H1 (cell line): ENCODE results near the gene BCL11A. TPM values are rescaled to one million over a fixed set of nuclear protein-coding genes. Genes with fewer than 3 reads are reported as not detected.
A peak's percentile ranks its signal among the peaks of the same experiment; 100 is the strongest.

Source experiments
- CTCF ChIA-PET: fragments of 300-600 bp; sonication (Branson Sonifier 250); formaldehyde crosslinking; loops from one replicate; lab custom pipeline; 2021; ENCODE audit not compliant: partially characterized antibody; lab: Charles Lee
- POLR2A ChIA-PET: fragments of 300-600 bp; sonication (Branson Sonifier 250); formaldehyde crosslinking; loops from one replicate; lab custom pipeline; 2021; ENCODE audit warnings: inconsistent platforms; ENCODE audit not compliant: partially characterized antibody; lab: Charles Lee
- DNase-seq, 2 experiments: peaks; one replicate each; pipeline versions ENCODE4 v3.0.0 to v3.0.0-alpha.2; 2010 to 2022; ENCODE audit warnings: low spot score in 2 of 2, low read depth in 1 of 2, mixed read lengths in 1 of 2
- FAIRE-seq: peaks from 2 replicates; lab custom pipeline; 2011; peaks lifted over from hg19 to GRCh38; lab: Jason Lieb, UNC
- H2AFZ ChIP-seq: 2 replicates; pipeline ENCODE4 v1.8.1; 2012; ENCODE audit warnings: low read length, inconsistent platforms
- H2AK5ac ChIP-seq: 2 replicates; pipeline ENCODE4 v1.6.1; 2013; ENCODE audit warnings: low read depth, low read length
- H2BK120ac ChIP-seq: replicated peaks from 2 replicates; pipeline ENCODE3; 2013; ENCODE audit warnings: low read depth, low read length, inconsistent platforms
- H2BK12ac ChIP-seq: 2 replicates; pipeline ENCODE4 v1.6.1; 2013; ENCODE audit warnings: low read depth, low read length
- H2BK15ac ChIP-seq: 2 replicates; pipeline ENCODE4 v1.6.1; 2013; ENCODE audit warnings: low read length
- H2BK20ac ChIP-seq: 2 replicates; pipeline ENCODE4 v1.6.1; 2013; ENCODE audit warnings: low read length
- H2BK5ac ChIP-seq: 2 replicates; pipeline ENCODE4 v1.6.1; 2013; ENCODE audit warnings: low read depth, low read length
- H3K14ac ChIP-seq: 2 replicates; pipeline ENCODE4 v1.6.1; 2013; ENCODE audit warnings: inconsistent platforms; ENCODE audit not compliant: insufficient read length
- H3K18ac ChIP-seq: 2 replicates; pipeline ENCODE4 v1.6.1; 2013; ENCODE audit warnings: low read length; ENCODE audit errors: extremely low read depth
- H3K23ac ChIP-seq: 2 replicates; pipeline ENCODE4 v1.6.1; 2013; ENCODE audit warnings: inconsistent platforms; ENCODE audit not compliant: insufficient read length
- H3K23me2 ChIP-seq: 2 replicates; pipeline ENCODE4 v1.6.1; 2013; ENCODE audit warnings: low read depth, low read length
- H3K27ac ChIP-seq: 2 replicates; pipeline ENCODE4 v1.6.1; 2011; ENCODE audit warnings: low read depth, low read length, inconsistent platforms
- H3K27me3 ChIP-seq, 4 experiments: replicated peaks in 1 of 4; 1 replicate in 1 of 4; 2 replicates in 3 of 4; pipeline versions ENCODE4 v1.6.1 to v1.8.1; 2011 to 2013; ENCODE audit warnings: low read length in 3 of 4, mild to moderate bottlenecking in 3 of 4, inconsistent platforms in 2 of 4, mixed read lengths in 2 of 4, moderate library complexity in 1 of 4; ENCODE audit not compliant: control insufficient read depth in 3 of 4, insufficient read depth in 3 of 4; ENCODE audit errors: extremely low read depth in 1 of 4
- H3K36me3 ChIP-seq, 4 experiments: 2 replicates each; pipeline versions ENCODE4 v1.6.1 to v1.8.1; 2011 to 2013; ENCODE audit warnings: mild to moderate bottlenecking in 4 of 4, low read length in 3 of 4, moderate library complexity in 2 of 4, control low read depth in 1 of 4, inconsistent platforms in 1 of 4; ENCODE audit not compliant: insufficient read depth in 4 of 4, control insufficient read depth in 2 of 4
- H3K4ac ChIP-seq: replicated peaks from 2 replicates; pipeline ENCODE3; 2013; ENCODE audit warnings: low read length, low read depth, mixed read lengths, inconsistent platforms; ENCODE audit not compliant: insufficient read length
- H3K4me1 ChIP-seq, 4 experiments: replicated peaks in 1 of 4; 1 replicate in 1 of 4; 2 replicates in 3 of 4; pipeline versions ENCODE4 v1.6.1 to v1.8.1; 2011 to 2013; ENCODE audit warnings: low read length in 3 of 4, inconsistent platforms in 2 of 4, mixed read lengths in 1 of 4; ENCODE audit not compliant: insufficient read depth in 4 of 4, control insufficient read depth in 3 of 4
- H3K4me2 ChIP-seq, 2 experiments: 2 replicates each; pipeline versions ENCODE4 v1.6.1 to v1.8.1; 2011 to 2013; ENCODE audit warnings: low read depth in 2 of 2, low read length in 2 of 2, control low read depth in 1 of 2, inconsistent platforms in 1 of 2, mild to moderate bottlenecking in 1 of 2; ENCODE audit not compliant: insufficient read depth in 1 of 2
- H3K4me3 ChIP-seq, 4 experiments: fragments of 200-600, 300-600 bp in 1 of 4; sonication (generic), shearing (Covaris generic), sonication (Bioruptor Twin) in 1 of 4; 2 replicates each; pipeline versions ENCODE4 v1.5.1 to v1.8.1; 2011 to 2016; ENCODE audit warnings: low read length in 4 of 4, low read depth in 3 of 4, control low read depth in 2 of 4, inconsistent platforms in 2 of 4, mild to moderate bottlenecking in 2 of 4, mixed read lengths in 1 of 4, moderate library complexity in 1 of 4; ENCODE audit not compliant: insufficient read depth in 2 of 4; ENCODE audit errors: extremely low read depth in 1 of 4
- H3K56ac ChIP-seq: replicated peaks from 2 replicates; pipeline ENCODE3; 2013; ENCODE audit warnings: low read depth, mild to moderate bottlenecking, mixed read lengths, low read length, inconsistent platforms; ENCODE audit not compliant: insufficient read length
- H3K79me1 ChIP-seq: 2 replicates; pipeline ENCODE4 v1.6.1; 2013; ENCODE audit warnings: low read depth, low read length, control low read depth
- H3K79me2 ChIP-seq, 2 experiments: 2 replicates each; pipeline versions ENCODE4 v1.6.1 to v1.8.1; 2012 to 2013; ENCODE audit warnings: low read length in 2 of 2, mild to moderate bottlenecking in 2 of 2, inconsistent platforms in 1 of 2; ENCODE audit not compliant: insufficient read depth in 2 of 2, control insufficient read depth in 1 of 2
- H3K9ac ChIP-seq, 4 experiments: replicated peaks in 1 of 4; 1 replicate in 1 of 4; 2 replicates in 3 of 4; pipeline versions ENCODE4 v1.6.1 to v1.8.1; 2011 to 2013; ENCODE audit warnings: low read depth in 3 of 4, low read length in 3 of 4, control low read depth in 2 of 4, mild to moderate bottlenecking in 2 of 4, moderate library complexity in 2 of 4, inconsistent platforms in 1 of 4; ENCODE audit errors: extremely low read depth in 1 of 4
- H3K9me3 ChIP-seq, 2 experiments: 2 replicates each; pipeline versions ENCODE4 v1.6.1 to v1.8.1; 2012 to 2013; ENCODE audit warnings: mild to moderate bottlenecking in 2 of 2, moderate library complexity in 2 of 2, control low read depth in 1 of 2, inconsistent platforms in 1 of 2, low read depth in 1 of 2, low read length in 1 of 2, mixed read lengths in 1 of 2; ENCODE audit not compliant: insufficient read depth in 2 of 2
- H4K20me1 ChIP-seq, 2 experiments: replicated peaks in 1 of 2; 2 replicates each; pipeline versions ENCODE3 to v1.8.1; 2011 to 2013; ENCODE audit warnings: inconsistent platforms in 2 of 2, low read length in 2 of 2, mild to moderate bottlenecking in 1 of 2; ENCODE audit not compliant: insufficient read depth in 2 of 2, control insufficient read depth in 1 of 2
- H4K5ac ChIP-seq: 2 replicates; pipeline ENCODE4 v1.6.1; 2013; ENCODE audit warnings: low read length, low read depth, mixed read lengths, inconsistent platforms; ENCODE audit not compliant: insufficient read length
- H4K8ac ChIP-seq: 2 replicates; pipeline ENCODE4 v1.8.0; 2013; ENCODE audit warnings: mild to moderate bottlenecking, moderate library complexity, low read length, inconsistent platforms; ENCODE audit not compliant: insufficient read depth; ENCODE audit errors: extremely low read depth
- H4K91ac ChIP-seq: replicated peaks from 2 replicates; pipeline ENCODE3; 2013; ENCODE audit warnings: low read length, mixed read lengths, inconsistent platforms; ENCODE audit not compliant: insufficient read length
- ASH2L ChIP-seq: fragments of 200-600, 300-600 bp; sonication (generic); IDR thresholded peaks from one replicate; pipeline ENCODE4 v1.7.1; 2017; ENCODE audit warnings: low read length
- BACH1 ChIP-seq: IDR thresholded peaks from 2 replicates; pipeline ENCODE4 v1.6.1; 2012; ENCODE audit warnings: low read length, improper control_type of control experiment
- CBX8 ChIP-seq: fragments of 300-800, 300-1000 bp; sonication (generic); IDR thresholded peaks from 2 replicates; pipeline ENCODE4 v1.7.1; 2016; ENCODE audit warnings: low read depth, low read length, borderline replicate concordance
- CHD1 ChIP-seq: IDR thresholded peaks from 2 replicates; pipeline ENCODE4 v1.6.1; 2012; ENCODE audit warnings: low read depth, low read length, improper control_type of control experiment
- CHD2 ChIP-seq: IDR thresholded peaks from 2 replicates; pipeline ENCODE4 v1.6.1; 2012; ENCODE audit warnings: low read length, improper control_type of control experiment
- CTBP2 ChIP-seq: IDR thresholded peaks from 2 replicates; pipeline ENCODE4 v1.7.0; 2011; ENCODE audit warnings: borderline replicate concordance, mild to moderate bottlenecking, moderate library complexity, mixed read lengths, low read length; ENCODE audit not compliant: insufficient read depth, insufficient read length
- JUN ChIP-seq: IDR thresholded peaks from 2 replicates; pipeline ENCODE4 v1.6.1; 2011; ENCODE audit warnings: low read depth, mild to moderate bottlenecking, improper control_type of control experiment, low read length
- NRF1 ChIP-seq: IDR thresholded peaks from 2 replicates; pipeline ENCODE4 v1.6.1; 2011; ENCODE audit warnings: mild to moderate bottlenecking, low read depth, low read length, improper control_type of control experiment
- PHF8 ChIP-seq: fragments of 200-600 bp; sonication (generic); conservative IDR thresholded peaks from 2 replicates; pipeline ENCODE4 v1.7.1; 2012; ENCODE audit warnings: low read depth, mild to moderate bottlenecking, inconsistent platforms, low read length, moderate library complexity
- SP2 ChIP-seq: IDR thresholded peaks from 2 replicates; pipeline ENCODE4 v1.6.1; 2012; ENCODE audit warnings: mild to moderate bottlenecking, low read length, inconsistent platforms
- SRF ChIP-seq: IDR thresholded peaks from 2 replicates; pipeline ENCODE4 v1.6.1; 2011; ENCODE audit warnings: mild to moderate bottlenecking, low read depth, low read length, moderate library complexity
- SUZ12 ChIP-seq: fragments of 200-600 bp; sonication (generic); IDR thresholded peaks from 2 replicates; pipeline ENCODE4 v1.6.1; 2012; ENCODE audit warnings: mild to moderate bottlenecking, inconsistent platforms, low read length, moderate library complexity, mixed read lengths
- TCF12 ChIP-seq: IDR thresholded peaks from 2 replicates; pipeline ENCODE4 v1.6.1; 2011; ENCODE audit warnings: low read depth, mild to moderate bottlenecking, low read length
- ZNF274 ChIP-seq: IDR thresholded peaks from 2 replicates; pipeline ENCODE4 v1.7.0; 2012; ENCODE audit warnings: low read length, borderline replicate concordance; ENCODE audit errors: extremely low read depth
- WGBS, 2 experiments: shearing (Covaris generic) in 1 of 2; methylation state at CpG; one replicate each; pipeline versions ENCODE4 v1.1.6 to v1.1.7; 2013 to 2015; ENCODE audit warnings: low lambda C conversion rate in 2 of 2, mixed read lengths in 2 of 2, inconsistent platforms in 1 of 2, low coverage in 1 of 2, missing lambda C conversion rate in 1 of 2; ENCODE audit not compliant: insufficient replicate concordance in 2 of 2, insufficient coverage in 1 of 2, insufficient read length in 1 of 2; ENCODE audit errors: extremely low coverage in 1 of 2, missing lambda C conversion rate in 1 of 2; 5-methylcytosine and 5-hydroxymethylcytosine counted together
- polyA plus RNA-seq, 7 experiments: library from polyadenylated mRNA; depleted of rRNA in 3 of 7; stranded (reverse) in 5 of 7; unstranded in 2 of 7; fragments of >200 nt in 5 of 7; fragments of 200-250 nt in 2 of 7; gene quantifications; 1 replicate in 5 of 7; 2 replicates in 1 of 7; 4 replicates in 1 of 7; pipeline versions ENCODE4 v1.2.1 to v1.2.3, GENCODE V29; 2011 to 2013; ENCODE audit warnings: missing spikeins in 2 of 7, mixed read lengths in 2 of 7
- total RNA-seq: library from RNA; stranded (reverse); fragmentation: NEBNext Ultra II Directional; extraction: Animal tissue kit (Norgen Biotek cat#: 25700); gene quantifications from 2 replicates; pipeline ENCODE4 v1.2.1, GENCODE V29; 2021

The BCL11A gene
- total and polyA plus RNA-seq, 2 of the 8 experiments (the other 6 are each of a cell fraction or from before 2014, with no cell fraction given): 11.9 to 59.3 TPM

GRCh38 chr2:60461421-60462108 is 91.9 kb downstream of the BCL11A start:
- POLR2A ChIA-PET: interaction anchor here (1.3 kb wide), 1 partner anchor 21 kb away, joined by 3 read pairs; no protein-coding TSS in a partner anchor
- no peak for FAIRE-seq
- CTCF ChIA-PET: interaction anchor here (1.0 to 1.2 kb wide), 2 partner anchors 12 to 88 kb away, joined by 3 read pairs; no protein-coding TSS in a partner anchor
- TF ChIP-seq SUZ12 (no peak), NRF1 (no peak), CBX8 (no peak), ASH2L (no peak), ZNF274 (no peak), SRF (no peak), CHD1 (no peak), JUN (no peak), CHD2 (no peak), BACH1 (no peak), PHF8 (no peak), SP2 (no peak), CTBP2 (no peak), TCF12 (no peak)

More at GRCh38 chr2:60461421-60462108, 91.9 kb downstream of the BCL11A start:
- Histone ChIP-seq H4K20me1 (peaks cover 1 to 5% of the 10 kb centered on the region in 2 experiments), H2BK5ac (peak overlapping the region; percentile 37; the same call in 1 of the 2 replicates), H3K27me3 (no peaks in the 10 kb centered on the region), H2BK12ac (no peak overlapping the region), H3K27ac (no peak overlapping the region), H2BK15ac (no peak overlapping the region), H3K14ac (no peak overlapping the region), H3K4me1 (peaks cover 0 to 4% (median 2%) of the 10 kb centered on the region in 4 experiments; a peak in 4 of 7 replicates), H3K4ac (no peak overlapping the region), H3K36me3 (peaks cover 0 to 30% (median 12%) of the 10 kb centered on the region in 4 experiments; a peak in 5 of 8 replicates), H3K23me2 (no peaks in the 10 kb centered on the region), H3K23ac (no peak overlapping the region), H2BK120ac (no peak overlapping the region), H3K18ac (no peak overlapping the region), H3K4me2 (no peak overlapping the region), H4K8ac (no peak overlapping the region), H2AK5ac (no peak overlapping the region), H3K79me1 (no peaks in the 10 kb centered on the region; the same call in 1 of the 2 replicates), H3K9me3 (no peaks in the 10 kb centered on the region), H2AFZ (no peak overlapping the region), H2BK20ac (no peak overlapping the region), H4K5ac (no peak overlapping the region), H3K4me3 (no peak overlapping the region), H3K9ac (no peak overlapping the region), H4K91ac (no peak overlapping the region), H3K79me2 (peaks cover 0 to 27% of the 10 kb centered on the region in 2 experiments; a peak in 2 of 4 replicates), H3K56ac (no peak overlapping the region)
- no peak for DNase-seq
- WGBS, 2 experiments: 94% methylated on average over 38 of the region's 47 CpGs; no CpG with 5 or more reads in 1 of the 2 experiments
